ENCODE measurements around the gene CLEC14A. TPM values are rescaled to one million over a fixed set of nuclear protein-coding genes. Genes with fewer than 3 reads are reported as not detected.

Gene CLEC14A
- total and polyA plus RNA-seq, 9 donors = 7.6 to 34.9 (median 13.0) TPM

- Histone ChIP-seq H3K36me3 (no peaks in the 10 kb centered on the region), H3K4me3 (no peak overlapping the region), H3K4me1 (ENCODE audit: insufficient read depth) (no peaks in the 10 kb centered on the region), H3K27ac (no peak overlapping the region), H3K27me3 (no peaks in the 10 kb centered on the region), H3K9me3 (no peaks in the 10 kb centered on the region)
- intact Hi-C loops (cut with DNase I) = no loop called here
- DNase-seq = no peak
- 92 to 95% (median 93%) methylated on average over 1 of the region's 1 CpG for WGBS, 3 donors
- TF ChIP-seq CTCF (IDR thresholded peaks at IDR 0.05) (no peak), EP300 (IDR thresholded peaks at IDR 0.05) (no peak), POLR2A (IDR thresholded peaks at IDR 0.05) (no peak)
Measured at GRCh38 chr14:38261620-38262019, 5.7 kb upstream of the CLEC14A start.

GRCh38 chr14:38257507-38257906 lies 1.6 kb upstream of the CLEC14A start:
- H3K9me3 ChIP-seq = no peaks in the 10 kb centered on the region
- H3K27me3 ChIP-seq = no peaks in the 10 kb centered on the region
- no peak overlapping the region for H3K27ac ChIP-seq
- H3K4me3 ChIP-seq = no peak overlapping the region
- DNase-seq = no peak
- peaks cover 2% of the 10 kb centered on the region for H3K4me1 ChIP-seq (ENCODE audit: insufficient read depth)
- no peak for TF ChIP-seq CTCF (IDR thresholded peaks at IDR 0.05)
- TF ChIP-seq POLR2A (IDR thresholded peaks at IDR 0.05) = no peak
- WGBS, 3 donors = 87 to 89% (median 88%) methylated on average over 2 of the region's 2 CpGs
- H3K36me3 ChIP-seq = no peaks in the 10 kb centered on the region
- intact Hi-C loops (cut with DNase I) = no loop called here

- H3K36me3 ChIP-seq = no peaks in the 10 kb centered on the region
- H3K27me3 ChIP-seq = no peaks in the 10 kb centered on the region
- no peaks in the 10 kb centered on the region for H3K9me3 ChIP-seq
- TF ChIP-seq POLR2A (IDR thresholded peaks at IDR 0.05) = no peak
- no peak for TF ChIP-seq CTCF (IDR thresholded peaks at IDR 0.05)
- TF ChIP-seq EP300 (IDR thresholded peaks at IDR 0.05) = no peak
- DNase-seq = peak in 1 of 5 donors; percentile 30
- no peak overlapping the region for H3K4me3 ChIP-seq
- intact Hi-C loops (cut with DNase I) = no loop called here
- peaks cover 2% of the 10 kb centered on the region for H3K4me1 ChIP-seq (ENCODE audit: insufficient read depth)
- H3K27ac ChIP-seq = no peak overlapping the region
- WGBS, 3 donors = 66 to 89% (median 75%) methylated on average over 5 of the region's 5 CpGs
Measured at GRCh38 chr14:38256533-38256840, 594 bp upstream of the CLEC14A start.

GRCh38 chr14:38255408-38255672 lies 553 bp downstream of the CLEC14A start:
- Histone ChIP-seq H3K36me3 (no peaks in the 10 kb centered on the region), H3K4me1 (ENCODE audit: insufficient read depth) (peaks cover 2% of the 10 kb centered on the region), H3K9me3 (no peaks in the 10 kb centered on the region), H3K27ac (no peak overlapping the region), H3K4me3 (peak overlapping the region; percentile 29), H3K27me3 (no peaks in the 10 kb centered on the region)
- intact Hi-C loops (cut with DNase I) = no loop called here
- WGBS, 3 donors = 1 to 4% (median 1%) methylated on average over 22 to 29 of the region's 29 CpGs
- peak in 1 of 5 donors; percentile 14 for DNase-seq
- TF ChIP-seq EP300 (IDR thresholded peaks at IDR 0.05) = no peak
- no peak for TF ChIP-seq CTCF (IDR thresholded peaks at IDR 0.05)
- no peak for TF ChIP-seq POLR2A (IDR thresholded peaks at IDR 0.05)
